HepG2 (cell line): ENCODE data around the gene GDNF. TPM values are rescaled to one million over a fixed set of nuclear protein-coding genes. Genes with fewer than 3 reads are reported as not detected.
"Not testable (repeated sequence)": the region's sequence is repeated elsewhere in the genome, so short reads cannot be mapped to it uniquely, and the experiment has no call there.

ENCODE experiments used
- ATAC-seq: fragments of 200-7000 bp; cut with Tn5 transposase; 3 replicates; pipeline ENCODE4 v1.9.1; 2020; ENCODE audit warnings: mild to moderate bottlenecking, moderate library complexity
- BruUV-seq: library from RNA; stranded (reverse); fragments of 400-500 nt; replicated peaks from 2 replicates; lab custom pipeline; 2021; lab: Mats Ljungman, UMichigan
- CTCF ChIA-PET: fragments of 300-600 bp; formaldehyde crosslinking; extraction: SDS; loops from one replicate; lab custom pipeline; 2021; ENCODE audit warnings: low total read pairs, inconsistent platforms, low intra/inter-chr PET ratio; lab: Yijun Ruan, JAX
- POLR2A ChIA-PET: fragments of 350-600 bp; sonication (Branson Sonifier 250); formaldehyde crosslinking; loops from one replicate; lab custom pipeline; 2020; ENCODE audit warnings: antibody characterized with exemption, inconsistent platforms; lab: Yijun Ruan, JAX
- DNase-seq: peaks from one replicate; pipeline ENCODE4 v3.0.0-alpha.2; 2015; ENCODE audit warnings: low spot score
- FAIRE-seq: peaks from 3 replicates; lab custom pipeline; 2011; peaks lifted over from hg19 to GRCh38; lab: Jason Lieb, UNC
- H2AFZ ChIP-seq: one replicate; pipeline ENCODE4 v1.6.1; 2011; ENCODE audit warnings: low read length, inconsistent platforms
- H3K27ac ChIP-seq: fragments of 300-600 bp; 3 replicates; pipeline ENCODE4 v1.8.0; 2011; ENCODE audit warnings: mixed run types, mild to moderate bottlenecking, mixed read lengths, low read length, inconsistent platforms; ENCODE audit not compliant: insufficient read depth; ENCODE audit errors: extremely low read length
- H3K27me3 ChIP-seq, 2 experiments: fragments of 200-600 bp in 1 of 2; 2 replicates in 1 of 2; 3 replicates in 1 of 2; pipeline versions ENCODE4 v1.6.0 to v1.8.0; 2011; ENCODE audit warnings: low read length in 2 of 2, mild to moderate bottlenecking in 2 of 2, moderate library complexity in 2 of 2, inconsistent platforms in 1 of 2; ENCODE audit not compliant: insufficient read depth in 2 of 2, control insufficient read depth in 1 of 2
- H3K36me3 ChIP-seq, 2 experiments: fragments of 200-600 bp in 1 of 2; replicated peaks in 1 of 2; 2 replicates in 1 of 2; 3 replicates in 1 of 2; pipeline versions ENCODE4 v1.5.1 to v1.8.0; 2011; ENCODE audit warnings: low read length in 2 of 2, inconsistent platforms in 1 of 2; ENCODE audit not compliant: insufficient read depth in 2 of 2, control insufficient read depth in 1 of 2
- H3K4me1 ChIP-seq: 2 replicates; pipeline ENCODE4 v1.5.1; 2012; ENCODE audit warnings: low read length, inconsistent platforms; ENCODE audit not compliant: insufficient read depth
- H3K4me2 ChIP-seq: 2 replicates; pipeline ENCODE4 v1.6.0; 2011; ENCODE audit warnings: low read depth, low read length, inconsistent platforms
- H3K4me3 ChIP-seq, 3 experiments: fragments of 200-600 bp in 1 of 3; sonication (generic), shearing (Covaris generic) in 1 of 3; replicated peaks in 1 of 3; 2 replicates each; pipeline ENCODE4 v1.5.1; 2011 to 2016; ENCODE audit warnings: low read length in 3 of 3, inconsistent platforms in 2 of 3, low read depth in 2 of 3, mild to moderate bottlenecking in 2 of 3, control low read depth in 1 of 3, mixed read lengths in 1 of 3; ENCODE audit not compliant: insufficient read depth in 1 of 3
- H3K79me2 ChIP-seq: one replicate; pipeline ENCODE4 v1.6.1; 2011; ENCODE audit warnings: low read length, inconsistent platforms; ENCODE audit not compliant: insufficient read depth
- H3K9ac ChIP-seq: 2 replicates; pipeline ENCODE4 v1.6.0; 2011; ENCODE audit warnings: mild to moderate bottlenecking, low read depth, low read length, inconsistent platforms; ENCODE audit not compliant: insufficient read depth
- H3K9me3 ChIP-seq: 2 replicates; pipeline ENCODE4 v1.5.1; 2012; ENCODE audit warnings: mild to moderate bottlenecking, low read length
- H4K20me1 ChIP-seq: 2 replicates; pipeline ENCODE4 v1.6.0; 2011; ENCODE audit warnings: inconsistent platforms, mild to moderate bottlenecking, low read length, moderate library complexity; ENCODE audit not compliant: insufficient read depth
- ETV6 ChIP-seq: sonication (generic); formaldehyde crosslinking; conservative IDR thresholded peaks from 2 replicates; pipeline ENCODE4 v1.4.0; 2020; ENCODE audit warnings: missing genetic modification reagents
- HNRNPLL ChIP-seq: fragments of 200-400 bp; formaldehyde crosslinking; IDR thresholded peaks from 2 replicates; pipeline ENCODE4 v1.6.1; 2017; ENCODE audit warnings: mild to moderate bottlenecking, low read depth, low read length; ENCODE audit not compliant: poor library complexity, severe bottlenecking
- RNF2 ChIP-seq: fragments of 450-650 bp; conservative IDR thresholded peaks from 2 replicates; pipeline ENCODE4 v1.6.1; 2016; ENCODE audit warnings: low read depth
- WGBS: methylation state at CpG from one replicate; pipeline ENCODE4 v1.1.6; 2017; ENCODE audit warnings: low lambda C conversion rate; 5-methylcytosine and 5-hydroxymethylcytosine counted together
- in situ Hi-C: cut with HindIII; loops from 2 replicates; pipeline ENCODE4 v1.10.0; 2017; ENCODE audit warnings: low pct_unique_long_range_greater_than_20kb; ENCODE audit not compliant: extremely low pct_ligation_motif_present
- intact Hi-C: fragments of 100-400 bp; cut with micrococcal nuclease; formaldehyde crosslinking; loops from one replicate; pipeline ENCODE4 v1.10.0; 2022; ENCODE audit not compliant: unreplicated experiment
- polyA plus RNA-seq, 8 experiments: library from polyadenylated mRNA; depleted of rRNA in 3 of 8; stranded (reverse) in 7 of 8; unstranded in 1 of 8; fragments of >200 nt; fragmentation: Illumina TruSeq in 4 of 8; extraction: Trizol in 4 of 8; gene quantifications; 2 replicates each; pipeline versions ENCODE4 v1.2.1 to v1.2.3, GENCODE V29; 2011 to 2016; ENCODE audit warnings: low read depth in 4 of 8, missing spikeins in 1 of 8, mixed read lengths in 1 of 8; ENCODE audit not compliant: insufficient read depth in 1 of 8
- total RNA-seq, 5 experiments: library from RNA; depleted of rRNA; stranded (reverse); fragments of >200 nt; fragmentation: Illumina TruSeq; extraction: Trizol; gene quantifications; 2 replicates each; pipeline ENCODE4 v1.2.3, GENCODE V29; 2016; ENCODE audit warnings: low read depth in 1 of 5
- TF ChIP-seq, protein P1 (sequence below): sonication (generic); formaldehyde crosslinking; IDR thresholded peaks from 2 replicates; pipeline ENCODE4 v1.4.0; 2020; ENCODE audit warnings: mild to moderate bottlenecking, missing genetic modification reagents

GDNF gene
- total and polyA plus RNA-seq, 2 of the 13 experiments (the other 11 are each of a cell fraction or from before 2014, with no cell fraction given) = 0.24 to 0.46 TPM

- ChIA-PET POLR2A (no interaction called here), CTCF (no interaction called here)
- DNase-seq (no peak), ATAC-seq (no peak), FAIRE-seq (no peak)
- no peaks in the 10 kb centered on the region for H3K9me3 ChIP-seq
- no peak overlapping the region for H3K27ac ChIP-seq
- no peaks in the 10 kb centered on the region for H3K4me1 ChIP-seq
- no peaks in the 10 kb centered on the region for H4K20me1 ChIP-seq
- H3K79me2 ChIP-seq = no peaks in the 10 kb centered on the region
- TF ChIP-seq RNF2 (no peak), ETV6 (CRISPR knock-in tag) (no peak), HNRNPLL (no peak)
- TF ChIP-seq, protein P1, sequence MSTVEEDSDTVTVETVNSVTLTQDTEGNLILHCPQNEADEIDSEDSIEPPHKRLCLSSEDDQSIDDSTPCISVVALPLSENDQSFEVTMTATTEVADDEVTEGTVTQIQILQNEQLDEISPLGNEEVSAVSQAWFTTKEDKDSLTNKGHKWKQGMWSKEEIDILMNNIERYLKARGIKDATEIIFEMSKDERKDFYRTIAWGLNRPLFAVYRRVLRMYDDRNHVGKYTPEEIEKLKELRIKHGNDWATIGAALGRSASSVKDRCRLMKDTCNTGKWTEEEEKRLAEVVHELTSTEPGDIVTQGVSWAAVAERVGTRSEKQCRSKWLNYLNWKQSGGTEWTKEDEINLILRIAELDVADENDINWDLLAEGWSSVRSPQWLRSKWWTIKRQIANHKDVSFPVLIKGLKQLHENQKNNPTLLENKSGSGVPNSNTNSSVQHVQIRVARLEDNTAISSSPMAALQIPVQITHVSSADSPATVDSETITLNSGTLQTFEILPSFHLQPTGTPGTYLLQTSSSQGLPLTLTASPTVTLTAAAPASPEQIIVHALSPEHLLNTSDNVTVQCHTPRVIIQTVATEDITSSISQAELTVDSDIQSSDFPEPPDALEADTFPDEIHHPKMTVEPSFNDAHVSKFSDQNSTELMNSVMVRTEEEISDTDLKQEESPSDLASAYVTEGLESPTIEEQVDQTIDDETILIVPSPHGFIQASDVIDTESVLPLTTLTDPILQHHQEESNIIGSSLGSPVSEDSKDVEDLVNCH (CRISPR knock-in tag) = no peak
- in situ Hi-C loops = no loop called here
- 16% methylated on average over 3 of the region's 3 CpGs for WGBS
- H3K36me3 ChIP-seq = no peaks in the 10 kb centered on the region
- H2AFZ ChIP-seq = no peak overlapping the region
- H3K4me2 ChIP-seq = no peak overlapping the region
- H3K4me3 ChIP-seq = no peak overlapping the region
- no TSS peak for BruUV-seq
- H3K9ac ChIP-seq = no peak overlapping the region
- H3K27me3 ChIP-seq = peaks cover 0 to 14% of the 10 kb centered on the region in 2 experiments; a peak in 2 of 5 replicates
- intact Hi-C loops = no loop called here
Observed at GRCh38 chr5:37867654-37868053, 27.8 kb upstream of the GDNF start.

- intact Hi-C loops, H4K20me1 ChIP-seq, H3K27me3 ChIP-seq, H3K4me2 ChIP-seq, FAIRE-seq, H3K9me3 ChIP-seq, ATAC-seq, H2AFZ ChIP-seq, CTCF ChIA-PET, BruUV-seq, H3K4me1 ChIP-seq, H3K4me3 ChIP-seq, H3K36me3 ChIP-seq, H3K79me2 ChIP-seq, DNase-seq, in situ Hi-C loops, H3K27ac ChIP-seq, POLR2A ChIA-PET, H3K9ac ChIP-seq: not testable (repeated sequence)
- 43% methylated on average over 1 of the region's 1 CpG for WGBS
Observed at GRCh38 chr5:37862907-37863306, 23.1 kb upstream of the GDNF start.
